K562 (cell line): ENCODE data around the gene COMMD9. TPM values are rescaled to one million over a fixed set of nuclear protein-coding genes. Genes with fewer than 3 reads are reported as not detected.

Source experiments
- CEBPG ChIP-seq, 3 experiments: fragments of 200-800 bp in 1 of 3; sonication (Bioruptor generic) in 1 of 3; sonication (generic) in 1 of 3; formaldehyde crosslinking in 1 of 3; IDR thresholded peaks in 2 of 3; conservative IDR thresholded peaks in 1 of 3; 2 replicates each; pipeline versions ENCODE4 v1.6.1 to v1.8.0; 2016 to 2022; ENCODE audit warnings: missing compliant biosample characterization in 2 of 3, missing genetic modification characterization in 2 of 3, mild to moderate bottlenecking in 1 of 3, missing genetic modification reagents in 1 of 3
- CSDE1 ChIP-seq, 2 experiments: fragments of 450-650 bp; IDR thresholded peaks; 2 replicates each; pipeline ENCODE4 v1.6.1; 2016; ENCODE audit warnings: mild to moderate bottlenecking in 1 of 2
- ETV5 ChIP-seq: sonication (generic); formaldehyde crosslinking; IDR thresholded peaks from 2 replicates; pipeline ENCODE4 v1.4.0; 2020; ENCODE audit warnings: low read depth, mild to moderate bottlenecking, missing genetic modification reagents
- FUS ChIP-seq: fragments of 200-400 bp; formaldehyde crosslinking; optimal IDR thresholded peaks from 2 replicates; pipeline ENCODE3; 2017; ENCODE audit warnings: low read depth, low read length
- HIVEP1 ChIP-seq: fragments of 250-450 bp; sonication (Bioruptor Pico); IDR thresholded peaks from 2 replicates; pipeline ENCODE4 v1.4.0; 2020; ENCODE audit warnings: mild to moderate bottlenecking
- HOXB6 ChIP-seq: fragments of 250-450 bp; sonication (Bioruptor Pico); IDR thresholded peaks from 2 replicates; pipeline ENCODE4 v1.5.1; 2022; ENCODE audit warnings: mild to moderate bottlenecking, borderline replicate concordance
- MIER1 ChIP-seq: fragments of 450-650 bp; IDR thresholded peaks from 2 replicates; pipeline ENCODE4 v1.6.1; 2016; ENCODE audit warnings: antibody characterized with exemption, mild to moderate bottlenecking, low read depth
- NFIC ChIP-seq: fragments of 450-650 bp; IDR thresholded peaks from 2 replicates; pipeline ENCODE4 v1.6.1; 2017; ENCODE audit warnings: mild to moderate bottlenecking, inconsistent platforms
- POLR2AphosphoS5 ChIP-seq: IDR thresholded peaks from 2 replicates; pipeline ENCODE4 v1.6.1; 2011; ENCODE audit warnings: mild to moderate bottlenecking, low read depth, low read length, moderate library complexity; ENCODE audit not compliant: control insufficient read depth, insufficient read depth
- SMARCA5 ChIP-seq: fragments of 450-650 bp; IDR thresholded peaks from 2 replicates; pipeline ENCODE4 v1.6.1; 2016
- TOE1 ChIP-seq, 2 experiments: fragments of 450-650 bp in 1 of 2; sonication (generic) in 1 of 2; formaldehyde crosslinking in 1 of 2; IDR thresholded peaks; 2 replicates each; pipeline versions ENCODE4 v1.7.1 to v1.8.0; 2016 to 2022; ENCODE audit warnings: borderline replicate concordance in 2 of 2, mild to moderate bottlenecking in 2 of 2, antibody characterized with exemption in 1 of 2, inconsistent platforms in 1 of 2, low read depth in 1 of 2, missing genetic modification reagents in 1 of 2, moderate library complexity in 1 of 2
- XRCC5 ChIP-seq: fragments of 200-400 bp; formaldehyde crosslinking; IDR thresholded peaks from 2 replicates; pipeline ENCODE4 v1.6.1; 2017; ENCODE audit warnings: low read depth, mild to moderate bottlenecking, low read length
- ZBED1 ChIP-seq: IDR thresholded peaks from 2 replicates; pipeline ENCODE4 v1.6.1; 2014
- ZNF133 ChIP-seq: fragments of 250-450 bp; sonication (Bioruptor Pico); IDR thresholded peaks from 2 replicates; pipeline ENCODE4 v1.4.0; 2020; ENCODE audit warnings: mild to moderate bottlenecking
- polyA plus RNA-seq, 8 experiments: library from polyadenylated mRNA; depleted of rRNA in 4 of 8; stranded (reverse) in 5 of 8; unstranded in 3 of 8; fragments of >200 nt; fragmentation: Nextera tagmentation in 2 of 8; fragmentation: Illumina TruSeq in 1 of 8; extraction: Ambion mirVana in 2 of 8; extraction: Trizol in 1 of 8; gene quantifications; 2 replicates each; pipeline versions ENCODE4 v1.2.1 to v1.2.3, GENCODE V29; 2011 to 2014; ENCODE audit warnings: inconsistent platforms in 1 of 8, missing spikeins in 1 of 8
- total RNA-seq, 7 experiments: library from RNA; depleted of rRNA in 6 of 7; stranded (reverse); fragments of >200 nt in 6 of 7; fragmentation: Illumina TruSeq in 2 of 7; extraction: Trizol in 2 of 7; gene quantifications; 2 replicates each; pipeline versions ENCODE4 v1.2.1 to v1.2.3, GENCODE V29; 2011 to 2021; ENCODE audit warnings: low replicate concordance in 1 of 7
- TF ChIP-seq, protein P1 (sequence below): fragments of 450-650 bp; IDR thresholded peaks from 2 replicates; pipeline ENCODE4 v1.6.1; 2017; ENCODE audit warnings: mild to moderate bottlenecking, moderate library complexity
- TF ChIP-seq, protein P2 (sequence below): fragments of 250-450 bp; sonication (Bioruptor Pico); IDR thresholded peaks from 2 replicates; pipeline ENCODE4 v1.4.0; 2020
- TF ChIP-seq, protein P3 (sequence below): sonication (generic); formaldehyde crosslinking; IDR thresholded peaks from 2 replicates; pipeline ENCODE4 v1.8.0; 2022; ENCODE audit warnings: mild to moderate bottlenecking, missing genetic modification reagents
- TF ChIP-seq, protein P4 (sequence below): fragments of 250-450 bp; sonication (Bioruptor Pico); IDR thresholded peaks from 2 replicates; pipeline ENCODE4 v1.8.0; 2022; ENCODE audit warnings: moderate library complexity, mild to moderate bottlenecking, inconsistent platforms
- TF ChIP-seq, protein P5 (sequence below): fragments of 450-650 bp; formaldehyde crosslinking; IDR thresholded peaks from 2 replicates; pipeline ENCODE4 v1.4.0; 2020; ENCODE audit warnings: mild to moderate bottlenecking, moderate library complexity

The COMMD9 gene
- total and polyA plus RNA-seq, 9 of the 15 experiments (the other 6 are each of a cell fraction or from before 2014, with no cell fraction given) = 27.3 to 121 (median 48.0) TPM

DNA sequence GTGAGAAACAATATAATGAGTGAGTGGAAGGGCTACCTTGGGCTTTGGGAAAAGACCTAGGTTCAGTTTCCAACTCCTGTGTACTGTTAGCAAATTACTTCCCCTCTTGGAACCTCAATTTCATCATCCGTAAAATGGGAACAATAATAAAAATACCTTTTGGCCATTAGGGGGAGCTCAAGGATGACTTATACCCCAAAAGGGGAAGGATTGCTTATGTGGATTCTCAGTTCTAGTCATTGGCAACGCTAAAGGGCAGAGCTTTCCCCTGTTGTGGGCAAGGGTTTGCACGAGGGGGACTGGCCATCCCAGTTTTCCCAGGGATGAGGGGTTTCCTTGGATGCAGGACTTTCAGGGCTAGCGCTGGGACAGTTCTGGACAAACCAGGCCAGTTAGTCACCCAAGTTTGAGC lies 3.1 kb upstream of the COMMD9 start (continued):
- TF ChIP-seq NFIC = 0 out of 2 replicates have a peak, but pooled peaks have one; percentile 10
- TF ChIP-seq, protein P1, sequence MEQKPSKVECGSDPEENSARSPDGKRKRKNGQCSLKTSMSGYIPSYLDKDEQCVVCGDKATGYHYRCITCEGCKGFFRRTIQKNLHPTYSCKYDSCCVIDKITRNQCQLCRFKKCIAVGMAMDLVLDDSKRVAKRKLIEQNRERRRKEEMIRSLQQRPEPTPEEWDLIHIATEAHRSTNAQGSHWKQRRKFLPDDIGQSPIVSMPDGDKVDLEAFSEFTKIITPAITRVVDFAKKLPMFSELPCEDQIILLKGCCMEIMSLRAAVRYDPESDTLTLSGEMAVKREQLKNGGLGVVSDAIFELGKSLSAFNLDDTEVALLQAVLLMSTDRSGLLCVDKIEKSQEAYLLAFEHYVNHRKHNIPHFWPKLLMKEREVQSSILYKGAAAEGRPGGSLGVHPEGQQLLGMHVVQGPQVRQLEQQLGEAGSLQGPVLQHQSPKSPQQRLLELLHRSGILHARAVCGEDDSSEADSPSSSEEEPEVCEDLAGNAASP = no peak
- no peak for TF ChIP-seq ZNF133
- TF ChIP-seq, protein P2, sequence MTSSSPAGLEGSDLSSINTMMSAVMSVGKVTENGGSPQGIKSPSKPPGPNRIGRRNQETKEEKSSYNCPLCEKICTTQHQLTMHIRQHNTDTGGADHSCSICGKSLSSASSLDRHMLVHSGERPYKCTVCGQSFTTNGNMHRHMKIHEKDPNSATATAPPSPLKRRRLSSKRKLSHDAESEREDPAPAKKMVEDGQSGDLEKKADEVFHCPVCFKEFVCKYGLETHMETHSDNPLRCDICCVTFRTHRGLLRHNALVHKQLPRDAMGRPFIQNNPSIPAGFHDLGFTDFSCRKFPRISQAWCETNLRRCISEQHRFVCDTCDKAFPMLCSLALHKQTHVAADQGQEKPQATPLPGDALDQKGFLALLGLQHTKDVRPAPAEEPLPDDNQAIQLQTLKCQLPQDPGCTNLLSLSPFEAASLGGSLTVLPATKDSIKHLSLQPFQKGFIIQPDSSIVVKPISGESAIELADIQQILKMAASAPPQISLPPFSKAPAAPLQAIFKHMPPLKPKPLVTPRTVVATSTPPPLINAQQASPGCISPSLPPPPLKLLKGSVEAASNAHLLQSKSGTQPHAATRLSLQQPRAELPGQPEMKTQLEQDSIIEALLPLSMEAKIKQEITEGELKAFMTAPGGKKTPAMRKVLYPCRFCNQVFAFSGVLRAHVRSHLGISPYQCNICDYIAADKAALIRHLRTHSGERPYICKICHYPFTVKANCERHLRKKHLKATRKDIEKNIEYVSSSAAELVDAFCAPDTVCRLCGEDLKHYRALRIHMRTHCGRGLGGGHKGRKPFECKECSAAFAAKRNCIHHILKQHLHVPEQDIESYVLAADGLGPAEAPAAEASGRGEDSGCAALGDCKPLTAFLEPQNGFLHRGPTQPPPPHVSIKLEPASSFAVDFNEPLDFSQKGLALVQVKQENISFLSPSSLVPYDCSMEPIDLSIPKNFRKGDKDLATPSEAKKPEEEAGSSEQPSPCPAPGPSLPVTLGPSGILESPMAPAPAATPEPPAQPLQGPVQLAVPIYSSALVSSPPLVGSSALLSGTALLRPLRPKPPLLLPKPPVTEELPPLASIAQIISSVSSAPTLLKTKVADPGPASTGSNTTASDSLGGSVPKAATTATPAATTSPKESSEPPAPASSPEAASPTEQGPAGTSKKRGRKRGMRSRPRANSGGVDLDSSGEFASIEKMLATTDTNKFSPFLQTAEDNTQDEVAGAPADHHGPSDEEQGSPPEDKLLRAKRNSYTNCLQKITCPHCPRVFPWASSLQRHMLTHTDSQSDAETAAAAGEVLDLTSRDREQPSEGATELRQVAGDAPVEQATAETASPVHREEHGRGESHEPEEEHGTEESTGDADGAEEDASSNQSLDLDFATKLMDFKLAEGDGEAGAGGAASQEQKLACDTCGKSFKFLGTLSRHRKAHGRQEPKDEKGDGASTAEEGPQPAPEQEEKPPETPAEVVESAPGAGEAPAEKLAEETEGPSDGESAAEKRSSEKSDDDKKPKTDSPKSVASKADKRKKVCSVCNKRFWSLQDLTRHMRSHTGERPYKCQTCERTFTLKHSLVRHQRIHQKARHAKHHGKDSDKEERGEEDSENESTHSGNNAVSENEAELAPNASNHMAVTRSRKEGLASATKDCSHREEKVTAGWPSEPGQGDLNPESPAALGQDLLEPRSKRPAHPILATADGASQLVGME (CRISPR knock-in tag) = no peak
- TF ChIP-seq CEBPG (CRISPR knock-in tag; IDR thresholded peaks at IDR 0.05) = no peak
- TF ChIP-seq CEBPG (tag; conservative IDR thresholded peaks at IDR 0.05 in 1 of 2, IDR thresholded peaks at IDR 0.05 in 1 of 2) = peak in 1 of 2 experiments; percentile 58; a peak in 2 of 4 replicates
- no peak for TF ChIP-seq TOE1 (IDR thresholded peaks at IDR 0.05; ENCODE audit: borderline replicate concordance)
- no peak for TF ChIP-seq TOE1 (CRISPR knock-in tag; IDR thresholded peaks at IDR 0.05; ENCODE audit: borderline replicate concordance, low read depth)
- no peak for TF ChIP-seq HIVEP1 (CRISPR knock-in tag)
- TF ChIP-seq, protein P3, sequence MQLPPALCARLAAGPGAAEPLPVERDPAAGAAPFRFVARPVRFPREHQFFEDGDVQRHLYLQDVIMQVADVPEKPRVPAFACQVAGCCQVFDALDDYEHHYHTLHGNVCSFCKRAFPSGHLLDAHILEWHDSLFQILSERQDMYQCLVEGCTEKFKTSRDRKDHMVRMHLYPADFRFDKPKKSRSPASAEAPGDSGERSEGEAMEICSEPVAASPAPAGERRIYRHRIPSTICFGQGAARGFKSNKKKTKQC (CRISPR knock-in tag) = no peak
- peak; percentile 98 for TF ChIP-seq SMARCA5
- no peak for TF ChIP-seq ETV5 (CRISPR knock-in tag)
- TF ChIP-seq, protein P4, sequence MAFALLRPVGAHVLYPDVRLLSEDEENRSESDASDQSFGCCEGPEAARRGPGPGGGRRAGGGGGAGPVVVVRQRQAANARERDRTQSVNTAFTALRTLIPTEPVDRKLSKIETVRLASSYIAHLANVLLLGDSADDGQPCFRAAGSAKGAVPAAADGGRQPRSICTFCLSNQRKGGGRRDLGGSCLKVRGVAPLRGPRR (CRISPR knock-in tag) = no peak
- no peak for TF ChIP-seq ZBED1
- TF ChIP-seq POLR2AphosphoS5 = no peak
- TF ChIP-seq XRCC5 = no peak
- TF ChIP-seq CSDE1 (IDR thresholded peaks at IDR 0.05) = no peak
- TF ChIP-seq HOXB6 (CRISPR knock-in tag) = no peak
- no peak for TF ChIP-seq FUS
- TF ChIP-seq, protein P5, sequence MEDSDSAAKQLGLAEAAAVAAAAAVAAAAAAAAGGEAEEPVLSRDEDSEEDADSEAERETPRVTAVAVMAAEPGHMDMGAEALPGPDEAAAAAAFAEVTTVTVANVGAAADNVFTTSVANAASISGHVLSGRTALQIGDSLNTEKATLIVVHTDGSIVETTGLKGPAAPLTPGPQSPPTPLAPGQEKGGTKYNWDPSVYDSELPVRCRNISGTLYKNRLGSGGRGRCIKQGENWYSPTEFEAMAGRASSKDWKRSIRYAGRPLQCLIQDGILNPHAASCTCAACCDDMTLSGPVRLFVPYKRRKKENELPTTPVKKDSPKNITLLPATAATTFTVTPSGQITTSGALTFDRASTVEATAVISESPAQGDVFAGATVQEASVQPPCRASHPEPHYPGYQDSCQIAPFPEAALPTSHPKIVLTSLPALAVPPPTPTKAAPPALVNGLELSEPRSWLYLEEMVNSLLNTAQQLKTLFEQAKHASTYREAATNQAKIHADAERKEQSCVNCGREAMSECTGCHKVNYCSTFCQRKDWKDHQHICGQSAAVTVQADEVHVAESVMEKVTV (CRISPR knock-in tag) = peak; percentile 66
- TF ChIP-seq MIER1 = no peak
